Caki2 (cell line): ENCODE measurements around the gene PRR5L. TPM values are rescaled to one million over a fixed set of nuclear protein-coding genes. Genes with fewer than 3 reads are reported as not detected.
"Not testable (repeated sequence)": the region's sequence is repeated elsewhere in the genome, so short reads cannot be mapped to it uniquely, and the experiment has no call there.

Experiments used
- DNase-seq: peaks from one replicate; pipeline ENCODE4 v3.0.0-alpha.2; 2015; ENCODE audit warnings: low read depth
- in situ Hi-C: cut with HindIII; loops from 2 replicates; pipeline ENCODE4 v1.10.0; 2016; ENCODE audit warnings: low sequenced_read_pairs, low pct_unique_long_range_greater_than_20kb, mixed read lengths
- total RNA-seq: library from RNA; depleted of rRNA; stranded (reverse); fragments of >200 nt; shearing (Covaris generic); gene quantifications from 2 replicates; pipeline ENCODE4 v1.2.3, GENCODE V29; 2014; ENCODE audit warnings: low replicate concordance

Gene PRR5L
- total RNA-seq, 1 experiment from 2014 or later = 0.44 TPM

DNA sequence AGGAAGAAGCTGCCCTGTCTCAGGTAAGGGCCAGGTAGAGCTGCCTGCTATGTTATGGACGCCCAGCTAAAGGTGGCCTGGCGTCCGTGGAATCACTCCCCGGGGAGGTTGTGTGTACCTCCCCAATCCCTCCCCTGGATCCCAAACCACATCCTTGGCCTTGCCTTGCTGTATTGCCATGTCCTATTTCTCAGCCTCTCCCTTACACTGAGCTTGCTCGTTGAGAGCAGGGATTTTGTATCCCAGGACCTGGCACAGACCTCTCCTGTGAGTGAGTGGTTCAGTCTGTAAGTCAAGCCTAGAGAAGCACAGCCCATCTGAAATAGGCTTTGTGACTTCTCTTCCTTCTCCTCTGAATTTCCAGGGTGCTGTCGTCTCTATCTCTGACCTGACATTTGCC, 160.1 kb downstream of the PRR5L start:
- no peak for DNase-seq
- in situ Hi-C loops = no loop called here

GRCh38 chr11:36458129-36458915, 162.2 kb downstream of the PRR5L start:
- DNase-seq = no peak
- in situ Hi-C loops = no loop called here

DNA sequence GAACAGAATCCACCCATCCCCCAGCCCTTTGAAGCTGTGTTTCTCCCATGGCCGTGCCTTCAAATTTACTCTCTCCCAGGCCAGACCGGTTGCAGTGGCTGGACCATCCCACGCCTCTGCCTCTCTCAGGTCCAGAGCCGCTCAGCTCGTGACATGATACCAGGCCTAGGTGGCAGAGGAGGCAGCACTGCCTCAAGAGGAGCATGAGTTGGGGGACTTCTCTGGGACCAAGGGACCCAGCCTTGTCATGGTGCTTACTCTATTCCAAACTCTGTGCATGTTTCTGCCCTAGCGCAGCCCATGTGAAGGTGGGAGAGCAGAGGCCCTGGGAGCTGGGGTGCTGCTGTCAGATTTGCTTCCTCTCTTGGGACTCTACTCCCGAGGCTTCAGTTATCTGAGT, 163.0 kb downstream of the PRR5L start:
- DNase-seq = no peak
- in situ Hi-C loops = no loop called here

- in situ Hi-C loops = no loop called here
- DNase-seq = no peak
Observed at GRCh38 chr11:36460220-36460619, 164.1 kb downstream of the PRR5L start.

GRCh38 chr11:36462321-36462720, 166.2 kb downstream of the PRR5L start:
- in situ Hi-C loops = no loop called here
- DNase-seq = no peak

GRCh38 chr11:36463781-36464180, 167.7 kb downstream of the PRR5L start:
- DNase-seq = no peak
- in situ Hi-C loops = no loop called here

DNA sequence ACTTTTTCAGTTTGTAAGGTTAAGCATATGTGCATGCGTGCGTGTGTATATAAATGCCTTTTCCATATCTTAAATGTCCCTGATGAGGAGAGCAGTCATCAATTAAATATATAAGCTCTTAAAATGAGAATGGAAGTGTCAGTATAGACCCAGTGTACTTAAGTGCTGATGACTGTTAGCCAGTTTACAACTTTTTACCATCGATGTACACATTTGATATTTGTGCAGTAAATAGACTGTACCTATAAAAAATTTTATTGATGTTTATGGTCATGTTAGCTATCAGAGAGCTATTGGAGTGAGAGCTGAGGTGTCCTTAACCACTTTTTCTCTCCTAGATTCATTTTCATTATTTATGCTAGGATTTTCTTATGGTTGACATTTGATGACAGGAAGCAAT, 168.6 kb downstream of the PRR5L start:
- in situ Hi-C loops = no loop called here
- DNase-seq = no peak

DNA sequence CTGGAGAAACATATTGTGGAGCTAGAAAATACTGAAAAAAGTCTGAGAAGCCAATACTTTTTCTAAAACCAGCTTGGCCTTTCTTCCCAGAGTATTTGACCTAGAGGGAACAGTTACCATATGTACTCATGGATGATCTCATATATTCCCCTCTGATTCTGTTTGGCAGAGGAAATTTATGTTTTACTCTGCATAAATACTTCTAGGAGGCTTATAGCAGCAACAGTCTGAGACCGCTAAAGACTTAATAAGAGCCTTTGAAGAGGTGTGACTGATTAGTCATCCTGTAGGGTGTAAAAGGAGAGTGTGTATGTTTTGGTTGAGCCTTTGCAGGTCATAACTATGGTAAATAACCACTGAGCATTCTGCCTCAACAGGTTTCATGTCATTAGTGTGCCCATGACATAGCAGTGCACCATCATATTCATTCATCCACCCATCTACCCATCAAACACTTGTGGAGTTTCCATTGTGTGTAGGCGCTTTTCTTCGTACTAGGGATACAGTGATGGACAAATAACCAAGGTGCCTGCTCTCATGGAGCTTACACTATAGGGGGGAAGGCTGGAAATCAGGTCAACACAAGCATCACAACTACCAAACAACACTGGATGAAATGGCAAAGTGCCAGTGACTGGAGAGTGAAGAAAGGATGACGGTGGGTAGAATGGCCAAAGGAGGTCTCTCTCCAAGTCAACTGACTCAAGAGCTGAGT, 169.5 kb downstream of the PRR5L start:
- in situ Hi-C loops = no loop called here
- DNase-seq = no peak

- in situ Hi-C loops = no loop called here
- no peak for DNase-seq
Observed at GRCh38 chr11:36467012-36467411, 170.9 kb downstream of the PRR5L start.

- in situ Hi-C loops = no loop called here
- DNase-seq = no peak
Observed at GRCh38 chr11:36467916-36468315, 171.8 kb downstream of the PRR5L start.

GRCh38 chr11:36469063-36469462, 173.0 kb downstream of the PRR5L start:
- no peak for DNase-seq
- in situ Hi-C loops = no loop called here

DNA sequence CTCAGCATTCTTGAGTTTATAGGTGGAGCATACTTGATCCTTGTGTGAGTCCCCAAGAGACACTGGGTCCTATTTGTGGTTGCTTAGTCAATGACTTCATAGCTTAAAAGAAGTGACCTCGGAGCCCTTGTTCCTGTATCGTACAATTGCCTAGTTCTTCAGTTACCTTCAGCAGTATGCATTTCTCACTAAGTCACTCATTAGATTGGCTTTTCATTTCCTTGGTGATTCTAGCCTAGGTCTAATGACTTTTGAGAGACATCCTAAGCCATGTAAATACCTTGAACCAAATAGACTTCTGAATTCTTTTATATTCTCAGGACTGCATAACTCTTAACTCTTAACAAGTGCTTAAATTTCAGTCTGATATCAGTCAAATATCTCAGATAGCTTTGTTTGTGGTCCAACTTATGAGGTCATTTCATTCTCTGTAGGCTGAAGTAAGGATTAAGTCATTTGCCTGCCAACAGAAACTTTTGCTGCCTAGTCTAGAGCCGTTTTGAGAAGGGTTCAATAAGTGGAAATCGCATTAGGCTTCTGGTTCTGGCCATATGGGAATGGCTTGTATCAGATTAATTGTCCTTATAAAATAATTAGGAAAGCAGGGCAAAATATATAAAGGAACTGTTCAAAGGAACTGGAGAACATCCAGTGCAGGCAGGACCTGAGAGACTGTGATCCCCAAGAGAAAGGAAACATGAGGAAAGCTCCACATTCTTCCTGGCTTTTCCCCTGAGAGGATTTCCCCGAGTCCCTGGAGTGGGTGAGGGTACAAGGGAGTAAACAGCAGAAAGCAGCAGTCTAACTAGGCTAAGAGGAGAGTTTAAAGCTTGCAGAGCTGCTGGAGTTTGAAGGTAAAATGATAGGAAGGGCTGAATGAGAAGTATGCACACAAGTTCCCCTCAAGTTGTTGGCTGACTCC, 174.1 kb downstream of the PRR5L start:
- no peak for DNase-seq
- in situ Hi-C loops = no loop called here

GRCh38 chr11:36471577-36471976, 175.5 kb downstream of the PRR5L start:
- in situ Hi-C loops = no loop called here
- no peak for DNase-seq

- in situ Hi-C loops = no loop called here
- DNase-seq = no peak
Observed at GRCh38 chr11:36475192-36475591, 179.1 kb downstream of the PRR5L start.

GRCh38 chr11:36478700-36479329, 182.7 kb downstream of the PRR5L start:
- peak; percentile 28 for DNase-seq
- in situ Hi-C loops = no loop called here

DNA sequence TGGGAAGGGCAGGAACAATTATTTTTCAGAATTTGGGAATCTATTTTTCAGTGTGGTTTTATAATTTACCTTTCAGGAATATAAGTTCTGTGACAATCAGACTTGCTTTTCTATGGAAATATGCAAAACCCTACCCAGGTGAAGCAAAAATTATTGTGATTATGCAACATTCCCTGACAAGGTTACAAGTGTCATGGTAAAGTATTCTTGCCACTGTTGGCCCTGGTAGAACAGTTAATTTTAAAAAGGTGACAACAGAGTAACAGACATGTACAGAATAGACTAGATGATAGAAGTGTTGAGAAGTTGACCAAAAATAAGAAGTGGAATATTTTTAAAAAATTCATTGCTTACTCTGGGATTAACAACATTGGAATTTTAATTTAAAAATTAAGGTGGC, 184.7 kb downstream of the PRR5L start:
- DNase-seq = no peak
- in situ Hi-C loops = no loop called here

DNA sequence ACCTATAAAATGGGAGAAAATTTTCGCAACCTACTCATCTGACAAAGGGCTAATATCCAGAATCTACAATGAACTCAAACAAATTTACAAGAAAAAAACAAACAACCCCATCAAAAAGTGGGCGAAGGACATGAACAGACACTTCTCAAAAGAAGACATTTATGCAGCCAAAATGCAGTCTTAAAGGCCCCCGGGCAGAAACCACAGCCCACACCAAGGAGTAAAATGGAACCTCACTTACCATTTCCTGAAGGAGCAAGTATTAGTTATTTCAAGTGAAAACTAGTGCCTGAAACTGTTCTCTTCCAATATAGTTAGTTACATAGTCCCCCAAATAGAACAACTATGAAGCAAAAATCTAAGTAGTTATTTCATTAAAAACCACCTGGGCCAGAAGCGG, 187.0 kb downstream of the PRR5L start:
- DNase-seq, in situ Hi-C loops: not testable (repeated sequence)

DNA sequence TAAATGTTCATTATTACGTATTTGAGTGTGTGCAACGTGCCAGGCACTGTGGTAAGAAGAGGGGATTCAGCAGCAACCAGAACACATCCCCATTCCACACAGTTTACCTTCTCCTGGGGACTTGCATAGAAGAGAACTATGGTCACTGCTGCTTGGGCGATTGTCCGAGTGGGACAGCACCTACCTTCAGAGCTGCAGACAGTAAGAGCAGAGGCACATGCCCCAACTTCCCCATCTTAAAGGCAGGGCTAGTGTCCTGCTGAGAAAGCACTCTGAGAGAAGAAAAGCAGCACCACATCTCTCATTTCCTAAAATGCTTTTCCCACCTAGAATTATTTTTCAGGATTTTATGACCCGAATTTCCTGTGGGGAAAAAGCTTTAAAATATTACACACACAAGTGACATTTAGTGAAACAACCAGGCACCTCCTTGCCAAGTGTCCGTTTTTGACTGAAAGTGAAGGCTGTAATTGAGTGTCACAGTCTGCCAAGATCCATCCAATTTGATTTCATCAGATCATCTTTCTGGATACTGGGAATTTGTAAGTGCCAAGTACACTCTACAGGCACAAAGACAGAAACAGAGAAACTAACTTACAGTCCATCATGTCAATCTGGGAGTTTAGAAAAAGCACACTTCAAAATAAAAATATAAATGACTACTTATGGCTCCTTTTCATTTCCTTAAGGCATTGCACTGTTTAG, 189.4 kb downstream of the PRR5L start:
- in situ Hi-C loops = no loop called here
- DNase-seq = no peak
